Spleen (tissue), 11 donors: ENCODE data around the gene WDR73. TPM values are rescaled to one million over a fixed set of nuclear protein-coding genes. Genes with fewer than 3 reads are reported as not detected.

Source experiments
- DNase-seq: peaks from one replicate; pipeline ENCODE4 v3.0.0-alpha.2; 2020
- H3K27ac ChIP-seq, 8 donors: fragments of 200-600 bp; sonication (generic) in 7 of 8; 1 replicate in 4 of 8; 2 replicates in 4 of 8; pipeline versions ENCODE4 v1.5.0 to v1.8.0; 2016 to 2021; ENCODE audit warnings: inconsistent platforms in 4 of 8, mild to moderate bottlenecking in 4 of 8, moderate library complexity in 1 of 8
- H3K27me3 ChIP-seq, 7 donors: fragments of 200-600 bp; sonication (generic) in 6 of 7; replicated peaks in 1 of 7; 1 replicate in 4 of 7; 2 replicates in 3 of 7; pipeline versions ENCODE4 v1.5.0 to v1.8.0; 2016 to 2021; ENCODE audit warnings: inconsistent platforms in 3 of 7, mild to moderate bottlenecking in 1 of 7
- H3K36me3 ChIP-seq, 6 donors: fragments of 200-600 bp; sonication (generic) in 5 of 6; 1 replicate in 4 of 6; 2 replicates in 2 of 6; pipeline versions ENCODE4 v1.5.0 to v1.8.0; 2016 to 2021; ENCODE audit warnings: inconsistent platforms in 2 of 6
- H3K4me1 ChIP-seq, 6 donors: fragments of 200-600 bp; sonication (generic) in 5 of 6; 1 replicate in 3 of 6; 2 replicates in 3 of 6; pipeline versions ENCODE4 v1.5.0 to v1.8.0; 2016 to 2021; ENCODE audit warnings: inconsistent platforms in 3 of 6
- H3K4me3 ChIP-seq, 8 donors: fragments of 200-600 bp; sonication (generic) in 7 of 8; 1 replicate in 4 of 8; 2 replicates in 4 of 8; pipeline versions ENCODE4 v1.5.0 to v1.8.0; 2016 to 2021; ENCODE audit warnings: inconsistent platforms in 4 of 8, mild to moderate bottlenecking in 4 of 8, moderate library complexity in 2 of 8
- H3K9me3 ChIP-seq, 8 donors: fragments of 200-600 bp; sonication (generic) in 7 of 8; 1 replicate in 4 of 8; 2 replicates in 4 of 8; pipeline versions ENCODE4 v1.5.0 to v1.8.0; 2016 to 2021; ENCODE audit warnings: inconsistent platforms in 4 of 8
- CTCF ChIP-seq, 11 experiments: fragments of 200-600 bp in 7 of 11; fragments of 450-650 bp in 4 of 11; sonication (generic) in 4 of 11; IDR thresholded peaks in 8 of 11; conservative IDR thresholded peaks in 3 of 11; 1 replicate in 7 of 11; 2 replicates in 4 of 11; pipeline versions ENCODE4 v1.4.0 to v1.8.0; 2016 to 2021; ENCODE audit warnings: antibody characterized with exemption in 11 of 11, inconsistent platforms in 4 of 11, mild to moderate bottlenecking in 1 of 11
- POLR2A ChIP-seq, 3 donors: fragments of 450-650 bp; IDR thresholded peaks; one replicate each; pipeline ENCODE4 v1.5.1; 2017; ENCODE audit warnings: antibody characterized with exemption in 3 of 3, mild to moderate bottlenecking in 1 of 3
- POLR2AphosphoS5 ChIP-seq, 3 donors: sonication (generic); formaldehyde crosslinking; IDR thresholded peaks; one replicate each; pipeline ENCODE4 v1.5.1; 2017; ENCODE audit warnings: antibody characterized with exemption in 3 of 3
- WGBS, 5 donors: extraction: QIAGEN DNeasy Blood & Tissue Kit in 3 of 5; methylation state at CpG; one replicate each; pipeline versions ENCODE4 v1.1.5 to v1.1.7; 2013 to 2018; 5-methylcytosine and 5-hydroxymethylcytosine counted together
- intact Hi-C: fragments of 100-400 bp; cut with DNase I; formaldehyde crosslinking; loops from one replicate; pipeline ENCODE4 v1.15.0; 2023; ENCODE audit warnings: low total_unique reads
- polyA plus RNA-seq, 3 donors: library from polyadenylated mRNA; stranded (reverse); fragments of 200-250 nt; gene quantifications; one replicate each; pipeline ENCODE4 v1.2.1, GENCODE V29; 2013
- total RNA-seq, 7 donors: library from RNA; depleted of rRNA in 3 of 7; stranded (reverse); fragments of >200 nt in 3 of 7; fragmentation: NEBNext Ultra II Directional in 4 of 7; extraction: Animal tissue kit (Norgen Biotek cat#: 25700) in 4 of 7; gene quantifications; one replicate each; pipeline versions ENCODE4 v1.1.0 to v1.2.1, GENCODE V29; 2016 to 2021
- donor health status: healthy with polysubstance abuse.
- donor health status: DM: no; HTN: no; CAD: no; lungs with moderate emphysema.
- donor health status: DM: no; HTN: no; CAD: no.
- donor health status: Bipolar disorder and iron deficiency.
- donor health status: healthy.
- donor health status: DM: no; HTN: no; CAD: no.
- donor health status: DM: yes; HTN: yes; CAD: no.

WDR73 gene
- total and polyA plus RNA-seq, 10 donors: 12.7 to 31.6 (median 24.4) TPM

GRCh38 chr15:84699538-84700191, 45.6 kb upstream of the WDR73 start:
- WGBS, 5 donors: 82 to 89% (median 84%) methylated on average over 8 of the region's 8 CpGs
- H3K9me3 ChIP-seq: no peaks in the 10 kb centered on the region
- no peak overlapping the region for H3K27ac ChIP-seq
- peaks cover 16 to 97% (median 65%) of the 10 kb centered on the region in 6 donors for H3K4me1 ChIP-seq
- peaks cover 0 to 9% (median 0%) of the 10 kb centered on the region in 6 donors for H3K36me3 ChIP-seq
- H3K4me3 ChIP-seq: no peak overlapping the region
- intact Hi-C loops: loop anchor here (10.0 kb wide), 1 partner anchor 65 kb away; no protein-coding TSS in a partner anchor
- no peak for DNase-seq
- no peak for TF ChIP-seq POLR2A (IDR thresholded peaks at IDR 0.05)
- no peaks in the 10 kb centered on the region for H3K27me3 ChIP-seq

- Histone ChIP-seq H3K27ac (peak overlapping the region in 2 of 8 donors; percentile 19 to 33), H3K36me3 (peaks cover 0 to 4% (median 0%) of the 10 kb centered on the region in 6 donors), H3K4me3 (no peak overlapping the region), H3K4me1 (peaks cover 4 to 81% (median 49%) of the 10 kb centered on the region in 6 donors), H3K9me3 (no peaks in the 10 kb centered on the region), H3K27me3 (no peaks in the 10 kb centered on the region)
- no peak for DNase-seq
- intact Hi-C loops: no loop called here
- TF ChIP-seq CTCF (IDR thresholded peaks at IDR 0.05 in 8 of 11, conservative IDR thresholded peaks at IDR 0.05 in 3 of 11) (no peak), POLR2A (IDR thresholded peaks at IDR 0.05) (no peak), POLR2AphosphoS5 (IDR thresholded peaks at IDR 0.05) (no peak)
- 9 to 48% (median 35%) methylated on average over 1 of the region's 1 CpG for WGBS, 5 donors
Observed at GRCh38 chr15:84697236-84697990, 43.3 kb upstream of the WDR73 start.

- intact Hi-C loops: no loop called here
- H3K36me3 ChIP-seq: peaks cover 0 to 2% (median 0%) of the 10 kb centered on the region in 6 donors
- no peak overlapping the region for H3K27ac ChIP-seq
- no peaks in the 10 kb centered on the region for H3K9me3 ChIP-seq
- H3K27me3 ChIP-seq: no peaks in the 10 kb centered on the region
- no peak for TF ChIP-seq POLR2A (IDR thresholded peaks at IDR 0.05)
- no peak for TF ChIP-seq POLR2AphosphoS5 (IDR thresholded peaks at IDR 0.05)
- TF ChIP-seq CTCF (IDR thresholded peaks at IDR 0.05 in 8 of 11, conservative IDR thresholded peaks at IDR 0.05 in 3 of 11): no peak
- peaks cover 4 to 75% (median 45%) of the 10 kb centered on the region in 6 donors for H3K4me1 ChIP-seq
- no peak for DNase-seq
- no peak overlapping the region for H3K4me3 ChIP-seq
- 75 to 90% (median 81%) methylated on average over 4 of the region's 4 CpGs for WGBS, 5 donors
Observed at GRCh38 chr15:84696757-84697156, 42.7 kb upstream of the WDR73 start.

- H3K4me3 ChIP-seq: no peak overlapping the region
- 75 to 92% (median 88%) methylated on average over 8 of the region's 8 CpGs for WGBS, 5 donors
- no peak overlapping the region for H3K27ac ChIP-seq
- H3K36me3 ChIP-seq: peaks cover 0 to 63% (median 35%) of the 10 kb centered on the region in 6 donors
- DNase-seq: no peak
- H3K27me3 ChIP-seq: no peaks in the 10 kb centered on the region
- H3K9me3 ChIP-seq: no peaks in the 10 kb centered on the region
- H3K4me1 ChIP-seq: peaks cover 0 to 42% (median 12%) of the 10 kb centered on the region in 6 donors
- TF ChIP-seq POLR2A (IDR thresholded peaks at IDR 0.05) (no peak), POLR2AphosphoS5 (IDR thresholded peaks at IDR 0.05) (no peak), CTCF (IDR thresholded peaks at IDR 0.05 in 8 of 11, conservative IDR thresholded peaks at IDR 0.05 in 3 of 11) (no peak)
- intact Hi-C loops: no loop called here
Observed at GRCh38 chr15:84690342-84690741, 36.3 kb upstream of the WDR73 start.
